Erythroblast (primary cell): ENCODE results near the gene MEF2C.

ENCODE experiments used
- GATA1 ChIP-seq: IDR thresholded peaks from 2 replicates; pipeline ENCODE4 v1.6.1; 2011; ENCODE audit warnings: low read depth, mild to moderate bottlenecking, control low read depth, low read length, moderate library complexity
- POLR2A ChIP-seq: IDR thresholded peaks from 2 replicates; pipeline ENCODE4 v1.6.1; 2011; ENCODE audit warnings: mild to moderate bottlenecking, low read length

DNA sequence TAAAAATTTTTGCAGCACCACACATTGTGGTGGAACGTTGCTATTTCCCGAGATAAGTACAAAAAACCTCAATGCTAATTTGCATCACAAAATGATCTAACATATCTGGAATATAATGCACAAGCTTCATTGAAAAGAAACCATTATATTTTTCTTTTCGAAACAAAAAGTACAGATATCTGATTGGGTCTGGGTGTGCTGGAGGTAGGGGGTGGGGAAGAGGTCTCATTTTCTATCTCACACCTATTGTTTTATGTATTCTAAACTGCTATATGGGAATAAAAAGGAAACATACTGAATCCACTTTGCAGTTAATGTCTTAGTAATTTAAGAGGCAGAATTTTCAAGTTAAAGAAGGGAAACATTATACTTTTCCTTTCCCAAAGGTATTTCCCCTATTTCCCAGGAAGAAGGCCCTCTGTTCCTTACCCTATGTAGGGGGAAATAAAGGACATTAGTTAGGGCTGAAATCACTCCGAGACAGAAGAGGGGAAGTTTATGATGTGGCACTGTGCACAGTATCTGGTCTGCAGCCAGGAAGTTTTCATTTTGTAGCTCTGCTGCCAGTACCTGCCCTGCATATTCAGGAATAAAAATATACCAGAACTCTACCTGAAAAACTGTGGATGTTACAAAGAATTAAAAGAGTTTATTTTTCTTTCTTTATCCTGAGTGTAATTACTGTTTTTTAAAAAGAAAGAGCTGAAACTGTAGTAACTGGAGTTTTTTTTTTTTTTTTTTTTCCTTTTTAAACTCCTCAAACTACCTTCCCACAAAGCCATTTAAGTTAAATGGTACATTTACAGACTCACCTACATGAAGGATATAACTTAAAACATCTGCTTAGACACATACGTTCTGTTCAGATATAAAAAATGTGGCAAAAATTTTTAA is 7.4 kb downstream of the MEF2C start:
- TF ChIP-seq POLR2A (peak; percentile 72), GATA1 (no peak)
